Fibroblast of lung (primary cell): ENCODE results near the gene IQCF2. TPM values are rescaled to one million over a fixed set of nuclear protein-coding genes. Genes with fewer than 3 reads are reported as not detected.
"Not testable (repeated sequence)": the region's sequence is repeated elsewhere in the genome, so short reads cannot be mapped to it uniquely, and the experiment has no call there.

ENCODE experiments used
- DNase-seq, 2 donors: peaks; one replicate each; pipeline versions ENCODE4 v3.0.0 to v3.0.0-alpha.2; 2010; ENCODE audit warnings: low read depth in 2 of 2
- H2AFZ ChIP-seq: 2 replicates; pipeline ENCODE4 v1.5.1; 2012; ENCODE audit warnings: low read length, control low read depth, inconsistent platforms
- H3K27ac ChIP-seq: 2 replicates; pipeline ENCODE4 v1.5.1; 2011; ENCODE audit warnings: low read length, control low read depth; ENCODE audit not compliant: insufficient read depth
- H3K27me3 ChIP-seq: 2 replicates; pipeline ENCODE4 v1.5.1; 2011; ENCODE audit warnings: mild to moderate bottlenecking, low read length; ENCODE audit not compliant: control insufficient read depth, insufficient read depth
- H3K36me3 ChIP-seq: 2 replicates; pipeline ENCODE4 v1.5.1; 2011; ENCODE audit warnings: low read length; ENCODE audit not compliant: control insufficient read depth, insufficient read depth
- H3K4me1 ChIP-seq: 2 replicates; pipeline ENCODE4 v1.5.1; 2011; ENCODE audit warnings: low read length; ENCODE audit not compliant: control insufficient read depth, insufficient read depth; ENCODE audit errors: extremely low read depth
- H3K4me2 ChIP-seq: 2 replicates; pipeline ENCODE4 v1.5.1; 2011; ENCODE audit warnings: low read length, control low read depth; ENCODE audit not compliant: insufficient read depth; ENCODE audit errors: extremely low read depth
- H3K4me3 ChIP-seq, 4 experiments: fragments of 200-600 bp in 1 of 4; sonication (generic) in 1 of 4; replicated peaks in 1 of 4; 2 replicates each; pipeline ENCODE4 v1.5.1; 2011 to 2016; ENCODE audit warnings: low read length in 4 of 4, low read depth in 3 of 4, mild to moderate bottlenecking in 3 of 4, control low read depth in 2 of 4, inconsistent platforms in 1 of 4, mixed read lengths in 1 of 4; ENCODE audit not compliant: insufficient read depth in 1 of 4; ENCODE audit errors: control extremely low read depth in 1 of 4
- H3K79me2 ChIP-seq: 2 replicates; pipeline ENCODE4 v1.5.1; 2012; ENCODE audit warnings: mild to moderate bottlenecking, low read length, inconsistent platforms; ENCODE audit not compliant: control insufficient read depth, insufficient read depth
- H3K9ac ChIP-seq: 2 replicates; pipeline ENCODE4 v1.5.1; 2011; ENCODE audit warnings: mild to moderate bottlenecking, low read length, control low read depth; ENCODE audit not compliant: insufficient read depth
- H3K9me3 ChIP-seq: 2 replicates; pipeline ENCODE4 v1.5.1; 2012; ENCODE audit warnings: low read depth, low read length; ENCODE audit not compliant: control insufficient read depth, insufficient read depth
- H4K20me1 ChIP-seq: 2 replicates; pipeline ENCODE4 v1.5.1; 2011; ENCODE audit warnings: low read length; ENCODE audit not compliant: control insufficient read depth, insufficient read depth; ENCODE audit errors: extremely low read depth
- CTCF ChIP-seq, 2 donors: IDR thresholded peaks in 1 of 2; conservative IDR thresholded peaks in 1 of 2; 1 replicate in 1 of 2; 2 replicates in 1 of 2; pipeline ENCODE4 v1.5.1; 2011 to 2012; ENCODE audit warnings: low read length in 2 of 2, control low read depth in 1 of 2, inconsistent platforms in 1 of 2, low read depth in 1 of 2, mild to moderate bottlenecking in 1 of 2
- EZH2 ChIP-seq: IDR thresholded peaks from 2 replicates; pipeline ENCODE4 v1.5.1; 2012; ENCODE audit warnings: low read length, control low read depth, mild to moderate bottlenecking; ENCODE audit errors: missing control alignments
- polyA plus RNA-seq, 2 donors: library from polyadenylated mRNA; depleted of rRNA in 1 of 2; stranded (reverse) in 1 of 2; unstranded in 1 of 2; fragments of >200 nt; gene quantifications; 2 replicates each; pipeline ENCODE4 v1.2.1, GENCODE V29; 2011 to 2012; ENCODE audit warnings: missing spikeins in 1 of 2
- total RNA-seq: library from RNA; depleted of rRNA; stranded (reverse); fragments of >200 nt; gene quantifications from 2 replicates; pipeline ENCODE4 v1.2.1, GENCODE V29; 2014

The IQCF2 gene
- total and polyA plus RNA-seq, 2 donors (not counting 1 experiment from before 2014, with no cell fraction given), result not detected

GRCh38 chr3:51845129-51845528, 16.3 kb upstream of the IQCF2 start:
- no peaks in the 10 kb centered on the region for H3K27me3 ChIP-seq
- no peak overlapping the region for H3K9ac ChIP-seq
- H3K79me2 ChIP-seq, result no peaks in the 10 kb centered on the region
- no peak overlapping the region for H3K4me2 ChIP-seq
- H2AFZ ChIP-seq, result no peak overlapping the region
- no peak for DNase-seq
- no peaks in the 10 kb centered on the region for H3K4me1 ChIP-seq
- H4K20me1 ChIP-seq, result no peaks in the 10 kb centered on the region
- H3K9me3 ChIP-seq, result no peaks in the 10 kb centered on the region
- TF ChIP-seq EZH2, result no peak
- TF ChIP-seq CTCF (conservative IDR thresholded peaks at IDR 0.05 in 1 of 2, IDR thresholded peaks at IDR 0.05 in 1 of 2; ENCODE audit: low read depth in 1 of 2, low read length in 2 of 2), result no peak
- H3K27ac ChIP-seq, result no peak overlapping the region
- H3K36me3 ChIP-seq, result no peaks in the 10 kb centered on the region
- H3K4me3 ChIP-seq, result no peak overlapping the region

DNA sequence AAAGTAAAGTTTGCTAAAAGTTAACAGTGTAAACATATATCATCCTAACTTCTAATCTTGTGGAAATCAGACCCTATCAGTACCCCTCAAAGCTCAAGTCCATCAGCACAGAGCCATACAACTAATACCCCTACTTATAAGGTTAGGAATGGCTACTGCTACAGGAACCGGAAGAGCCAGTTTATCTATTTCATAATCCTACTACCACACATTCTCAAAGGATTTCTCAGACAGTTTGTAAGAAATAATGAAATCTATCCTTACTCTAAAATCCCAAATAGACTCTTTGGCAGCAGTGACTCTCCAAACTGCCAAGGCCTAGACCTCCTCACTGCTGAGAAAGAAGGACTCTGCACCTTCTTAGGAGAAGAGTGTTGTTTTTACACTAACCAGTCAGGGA, 6.0 kb upstream of the IQCF2 start:
- H2AFZ ChIP-seq, H3K79me2 ChIP-seq, H3K27ac ChIP-seq, H3K4me2 ChIP-seq, H3K27me3 ChIP-seq, H3K36me3 ChIP-seq, H3K9me3 ChIP-seq, H3K9ac ChIP-seq, H3K4me1 ChIP-seq, H3K4me3 ChIP-seq, DNase-seq, H4K20me1 ChIP-seq: not testable (repeated sequence)

DNA sequence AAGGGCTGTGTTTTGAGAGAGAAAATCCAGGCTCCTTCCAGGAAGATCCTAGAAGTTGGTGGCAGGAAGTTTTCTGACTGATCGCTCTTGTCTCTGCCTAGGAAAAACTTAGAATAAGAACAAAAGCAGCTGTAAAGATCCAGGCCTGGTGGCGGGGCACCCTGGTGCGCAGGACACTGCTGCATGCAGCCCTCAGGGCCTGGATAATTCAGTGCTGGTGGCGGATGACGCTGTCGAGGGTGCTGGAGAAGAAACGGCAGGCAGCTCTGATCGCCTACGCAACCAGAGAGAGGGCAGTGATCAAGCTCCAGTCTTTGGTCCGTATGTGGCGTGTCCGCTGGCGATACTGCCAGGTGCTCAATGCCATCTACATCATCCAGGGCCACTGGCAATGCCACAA, 1.5 kb downstream of the IQCF2 start:
- no peak for DNase-seq
- H3K79me2 ChIP-seq, result no peaks in the 10 kb centered on the region

GRCh38 chr3:51868896-51869295, 7.5 kb downstream of the IQCF2 start:
- H4K20me1 ChIP-seq, H3K4me2 ChIP-seq, H3K4me3 ChIP-seq, H3K9ac ChIP-seq, DNase-seq, H3K79me2 ChIP-seq, H3K27me3 ChIP-seq, H2AFZ ChIP-seq, H3K9me3 ChIP-seq, H3K36me3 ChIP-seq, H3K4me1 ChIP-seq, H3K27ac ChIP-seq: not testable (repeated sequence)

More for the DNA sequence above, 1.5 kb downstream of the IQCF2 start:
- Histone ChIP-seq H3K4me2 (no peak overlapping the region), H3K36me3 (no peaks in the 10 kb centered on the region), H3K9me3 (no peaks in the 10 kb centered on the region), H2AFZ (no peak overlapping the region), H3K9ac (no peak overlapping the region), H3K27ac (no peak overlapping the region), H3K27me3 (no peaks in the 10 kb centered on the region), H4K20me1 (no peaks in the 10 kb centered on the region), H3K4me1 (no peaks in the 10 kb centered on the region), H3K4me3 (no peak overlapping the region)
- no peak for TF ChIP-seq CTCF (conservative IDR thresholded peaks at IDR 0.05 in 1 of 2, IDR thresholded peaks at IDR 0.05 in 1 of 2; ENCODE audit: low read depth in 1 of 2, low read length in 2 of 2)
- TF ChIP-seq EZH2, result no peak
